Hippocampal formation (tissue), 2 donors: ENCODE results near the gene FHL1.

Source experiments
- DNase-seq, 2 donors: peaks; one replicate each; lab custom pipeline; 2025; lab: John Stamatoyannopoulos, UW

The FHL1 gene

GRCh38 chrX:136185401-136186022 lies 38.2 kb downstream of the FHL1 start:
- DNase-seq, result no peak

GRCh38 chrX:136186023-136186413 lies 38.7 kb downstream of the FHL1 start:
- no peak for DNase-seq

GRCh38 chrX:136189222-136189621 lies 41.9 kb downstream of the FHL1 start:
- no peak for DNase-seq

- DNase-seq, result no peak
Observed at GRCh38 chrX:136190038-136190713, 42.8 kb downstream of the FHL1 start.

- no peak for DNase-seq
Observed at GRCh38 chrX:136191171-136191570, 43.8 kb downstream of the FHL1 start.

- no peak for DNase-seq
Observed at GRCh38 chrX:136192135-136192534, 44.8 kb downstream of the FHL1 start.

- DNase-seq, result no peak
Observed at GRCh38 chrX:136192839-136193414, 45.6 kb downstream of the FHL1 start.

- no peak for DNase-seq
Observed at GRCh38 chrX:136193771-136194170, 46.4 kb downstream of the FHL1 start.

GRCh38 chrX:136194536-136194935 lies 47.2 kb downstream of the FHL1 start:
- DNase-seq, result no peak

GRCh38 chrX:136195247-136195646 lies 47.9 kb downstream of the FHL1 start:
- DNase-seq, result no peak

- DNase-seq, result no peak
Observed at GRCh38 chrX:136196691-136197155, 49.4 kb downstream of the FHL1 start.

GRCh38 chrX:136198010-136198409 lies 50.7 kb downstream of the FHL1 start:
- no peak for DNase-seq

GRCh38 chrX:136198678-136199243 lies 51.4 kb downstream of the FHL1 start:
- no peak for DNase-seq

GRCh38 chrX:136199365-136199764 lies 52.0 kb downstream of the FHL1 start:
- no peak for DNase-seq

- no peak for DNase-seq
Observed at GRCh38 chrX:136200466-136200865, 53.1 kb downstream of the FHL1 start.

- DNase-seq, result no peak
Observed at GRCh38 chrX:136201601-136202000, 54.3 kb downstream of the FHL1 start.

- no peak for DNase-seq
Observed at GRCh38 chrX:136202889-136203288, 55.6 kb downstream of the FHL1 start.

- DNase-seq, result no peak
Observed at GRCh38 chrX:136203438-136203837, 56.1 kb downstream of the FHL1 start.

- DNase-seq, result no peak
Observed at GRCh38 chrX:136203951-136204350, 56.6 kb downstream of the FHL1 start.

- DNase-seq, result no peak
Observed at GRCh38 chrX:136204571-136204970, 57.2 kb downstream of the FHL1 start.

GRCh38 chrX:136205882-136206380 lies 58.6 kb downstream of the FHL1 start:
- DNase-seq, result no peak

GRCh38 chrX:136206916-136207315 lies 59.6 kb downstream of the FHL1 start:
- DNase-seq, result no peak

GRCh38 chrX:136207546-136207945 lies 60.2 kb downstream of the FHL1 start:
- no peak for DNase-seq
